ENCODE measurements around the gene CD9. TPM values are rescaled to one million over a fixed set of nuclear protein-coding genes. Genes with fewer than 3 reads are reported as not detected.
A peak's percentile ranks its signal among the peaks of the same experiment; 100 is the strongest.

The CD9 gene
- total RNA-seq, 4 donors from 2014 or later, result 26.7 to 50.6 (median 48.4) TPM

DNA sequence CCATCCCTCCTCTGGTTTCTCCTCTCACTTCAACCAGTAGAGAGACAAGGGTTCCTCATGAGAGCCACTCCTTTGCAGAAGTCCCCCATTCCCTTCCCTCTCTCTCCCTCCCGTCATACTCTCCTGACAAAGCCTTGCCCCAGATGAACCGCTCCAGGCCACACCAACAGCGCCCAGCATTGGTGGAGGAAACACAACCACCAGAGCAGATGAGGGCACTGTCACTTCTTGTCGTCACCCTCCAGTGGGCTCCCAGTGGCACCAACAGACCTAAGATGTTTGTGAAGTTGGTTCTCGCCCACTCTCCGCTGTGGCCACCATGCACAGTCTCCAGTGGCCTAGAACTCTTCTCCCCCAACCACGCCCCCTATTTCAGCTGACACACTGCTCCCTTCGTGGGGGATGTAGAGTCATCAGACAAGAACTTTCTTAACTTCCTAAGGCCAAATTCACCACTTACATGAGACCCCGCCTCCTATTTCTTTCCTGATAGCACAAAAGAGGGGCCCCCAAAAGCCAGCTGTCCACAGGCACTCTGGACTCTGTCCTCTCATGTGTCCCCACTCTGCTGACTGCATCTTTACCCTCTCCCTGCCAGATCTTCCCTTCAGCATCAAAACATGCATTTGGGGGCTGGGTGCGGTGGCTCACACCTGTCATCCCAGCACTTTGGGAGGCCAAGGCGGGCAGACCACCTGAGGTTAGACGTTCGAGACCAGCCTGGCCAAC is 81.0 kb downstream of the CD9 start:
- intact Hi-C loops (cut with DNase I; ENCODE audit: low total_unique reads), result no loop called here
- Histone ChIP-seq H3K4me1 (peaks cover 14 to 23% of the 10 kb centered on the region in 2 donors), H3K9me3 (no peaks in the 10 kb centered on the region), H3K4me3 (no peak overlapping the region), H3K36me3 (no peaks in the 10 kb centered on the region), H3K27me3 (peaks cover 0 to 2% (median 0%) of the 10 kb centered on the region in 3 donors), H3K27ac (no peak overlapping the region)
- DNase-seq, result no peak
- TF ChIP-seq POLR2A (IDR thresholded peaks at IDR 0.05), result no peak
- TF ChIP-seq, protein P1, sequence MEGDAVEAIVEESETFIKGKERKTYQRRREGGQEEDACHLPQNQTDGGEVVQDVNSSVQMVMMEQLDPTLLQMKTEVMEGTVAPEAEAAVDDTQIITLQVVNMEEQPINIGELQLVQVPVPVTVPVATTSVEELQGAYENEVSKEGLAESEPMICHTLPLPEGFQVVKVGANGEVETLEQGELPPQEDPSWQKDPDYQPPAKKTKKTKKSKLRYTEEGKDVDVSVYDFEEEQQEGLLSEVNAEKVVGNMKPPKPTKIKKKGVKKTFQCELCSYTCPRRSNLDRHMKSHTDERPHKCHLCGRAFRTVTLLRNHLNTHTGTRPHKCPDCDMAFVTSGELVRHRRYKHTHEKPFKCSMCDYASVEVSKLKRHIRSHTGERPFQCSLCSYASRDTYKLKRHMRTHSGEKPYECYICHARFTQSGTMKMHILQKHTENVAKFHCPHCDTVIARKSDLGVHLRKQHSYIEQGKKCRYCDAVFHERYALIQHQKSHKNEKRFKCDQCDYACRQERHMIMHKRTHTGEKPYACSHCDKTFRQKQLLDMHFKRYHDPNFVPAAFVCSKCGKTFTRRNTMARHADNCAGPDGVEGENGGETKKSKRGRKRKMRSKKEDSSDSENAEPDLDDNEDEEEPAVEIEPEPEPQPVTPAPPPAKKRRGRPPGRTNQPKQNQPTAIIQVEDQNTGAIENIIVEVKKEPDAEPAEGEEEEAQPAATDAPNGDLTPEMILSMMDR (IDR thresholded peaks at IDR 0.05 in 4 of 5, conservative IDR thresholded peaks at IDR 0.05 in 1 of 5), result no peak
- ATAC-seq, result no peak
- in situ Hi-C loops (cut with MboI; ENCODE audit: low sequenced_read_pairs in 4 of 4), result loop anchor here in 3 of 4 donors (5.0 to 25.0 kb wide), 4 partner anchors 216 to 296 kb away; no protein-coding TSS in a partner anchor

DNA sequence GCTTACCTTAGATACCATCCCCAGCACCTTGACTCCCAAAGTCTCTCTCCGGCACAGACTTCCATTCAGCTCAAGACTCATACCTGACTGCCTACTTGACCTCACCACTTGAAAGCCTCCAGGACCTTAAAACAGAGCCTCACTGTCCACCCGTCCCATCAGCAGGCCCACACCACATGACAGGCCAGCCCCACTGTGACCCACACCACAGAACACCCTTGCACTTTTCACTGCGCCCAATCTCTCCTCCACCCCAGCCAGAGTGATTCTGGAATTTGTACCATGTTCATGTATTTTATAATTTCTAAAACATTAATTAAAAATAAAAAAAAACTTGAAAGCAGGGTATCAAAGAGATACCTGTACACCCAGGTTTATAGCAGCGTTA is 82.2 kb downstream of the CD9 start:
- ATAC-seq (no peak), DNase-seq (no peak)
- H3K27me3 ChIP-seq, result peaks cover 0 to 2% (median 0%) of the 10 kb centered on the region in 3 donors
- in situ Hi-C loops (cut with MboI; ENCODE audit: low sequenced_read_pairs in 4 of 4), result loop anchor here in 3 of 4 donors (5.0 to 25.0 kb wide), 4 partner anchors 218 to 298 kb away; no protein-coding TSS in a partner anchor
- peaks cover 14 to 23% of the 10 kb centered on the region in 2 donors for H3K4me1 ChIP-seq
- intact Hi-C loops (cut with DNase I; ENCODE audit: low total_unique reads), result loop anchor here (1.0 kb wide), 1 partner anchor 83 kb away; no protein-coding TSS in a partner anchor
- TF ChIP-seq POLR2A (IDR thresholded peaks at IDR 0.05), result no peak
- TF ChIP-seq, protein P1 (IDR thresholded peaks at IDR 0.05 in 4 of 5, conservative IDR thresholded peaks at IDR 0.05 in 1 of 5), result no peak
- H3K9me3 ChIP-seq, result no peaks in the 10 kb centered on the region
- H3K36me3 ChIP-seq, result no peaks in the 10 kb centered on the region
- H3K27ac ChIP-seq, result no peak overlapping the region
- no peak overlapping the region for H3K4me3 ChIP-seq

GRCh38 chr12:6284273-6284672 is 84.1 kb downstream of the CD9 start:
- no peak for ATAC-seq
- Histone ChIP-seq H3K4me3 (no peak overlapping the region), H3K4me1 (peaks cover 2 to 12% of the 10 kb centered on the region in 2 donors), H3K27ac (no peak overlapping the region), H3K9me3 (no peaks in the 10 kb centered on the region), H3K36me3 (no peaks in the 10 kb centered on the region), H3K27me3 (peaks cover 0 to 2% (median 0%) of the 10 kb centered on the region in 3 donors)
- TF ChIP-seq POLR2A (IDR thresholded peaks at IDR 0.05), result no peak
- no peak for DNase-seq
- intact Hi-C loops (cut with DNase I; ENCODE audit: low total_unique reads) (no loop called here), in situ Hi-C loops (cut with MboI; ENCODE audit: low sequenced_read_pairs in 4 of 4) (loop anchor here in 3 of 4 donors (5.0 to 25.0 kb wide), 4 partner anchors 219 to 299 kb away; no protein-coding TSS in a partner anchor)

GRCh38 chr12:6285063-6285477 is 84.9 kb downstream of the CD9 start:
- ATAC-seq, result peak; percentile 75 to 89
- intact Hi-C loops (cut with DNase I; ENCODE audit: low total_unique reads), result loop anchor here (1.0 kb wide), 3 partner anchors 90 to 297 kb away; no protein-coding TSS in a partner anchor
- DNase-seq, result peak; percentile 19 to 53
- Histone ChIP-seq H3K4me1 (peaks cover 0 to 4% of the 10 kb centered on the region in 2 donors), H3K9me3 (no peaks in the 10 kb centered on the region), H3K4me3 (no peak overlapping the region), H3K36me3 (no peaks in the 10 kb centered on the region), H3K27me3 (peaks cover 0 to 2% (median 0%) of the 10 kb centered on the region in 3 donors), H3K27ac (no peak overlapping the region)
- in situ Hi-C loops (cut with MboI; ENCODE audit: low sequenced_read_pairs in 4 of 4), result loop anchor here (5.0 to 25.0 kb wide), 7 partner anchors 93 to 300 kb away; no protein-coding TSS in a partner anchor
- no peak for TF ChIP-seq POLR2A (IDR thresholded peaks at IDR 0.05)
- TF ChIP-seq, protein P1 (IDR thresholded peaks at IDR 0.05 in 4 of 5, conservative IDR thresholded peaks at IDR 0.05 in 1 of 5), result peak; percentile 88 to 95 (median 92)

Data from gastrocnemius medialis (tissue), 4 donors.